Astrocyte of the cerebellum (primary cell): Measurements from ENCODE around the gene ANKRD22.

Experiments used
- DNase-seq: peaks from one replicate; pipeline ENCODE4 v3.0.0-alpha.2; 2011; ENCODE audit warnings: low read depth
- H3K4me3 ChIP-seq: 2 replicates; pipeline ENCODE4 v1.5.1; 2011; ENCODE audit warnings: mild to moderate bottlenecking, low read depth, low read length, moderate library complexity
- in situ Hi-C: cut with HindIII; loops from 2 replicates; pipeline ENCODE4 v1.10.0; 2017; ENCODE audit warnings: low sequenced_read_pairs
- TF ChIP-seq, protein P1 (sequence below): IDR thresholded peaks from 2 replicates; pipeline ENCODE4 v1.5.1; 2012; ENCODE audit warnings: low read length, low read depth, moderate library complexity, mild to moderate bottlenecking; ENCODE audit errors: missing control alignments

ANKRD22 gene

DNA sequence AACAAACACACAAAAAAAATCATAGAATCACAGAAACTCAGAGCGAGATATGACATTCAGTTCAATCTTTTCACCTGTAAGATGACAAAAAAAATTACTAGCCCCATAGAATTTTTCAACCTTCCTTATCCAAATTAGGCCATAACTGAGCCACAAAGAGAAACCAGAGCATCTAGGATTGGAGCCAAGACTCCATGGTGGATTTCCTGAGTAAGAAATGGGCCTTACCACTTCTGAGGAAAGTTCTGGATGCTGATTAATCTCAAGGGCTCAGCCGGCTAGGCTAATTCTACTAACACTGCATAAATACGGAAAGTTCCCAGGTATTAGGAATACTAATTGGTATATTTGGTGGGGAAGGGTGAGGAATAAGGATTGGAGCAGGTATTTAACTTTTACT, 32.4 kb downstream of the ANKRD22 start:
- in situ Hi-C loops: no loop called here
- DNase-seq: peak; percentile 92
- TF ChIP-seq, protein P1, sequence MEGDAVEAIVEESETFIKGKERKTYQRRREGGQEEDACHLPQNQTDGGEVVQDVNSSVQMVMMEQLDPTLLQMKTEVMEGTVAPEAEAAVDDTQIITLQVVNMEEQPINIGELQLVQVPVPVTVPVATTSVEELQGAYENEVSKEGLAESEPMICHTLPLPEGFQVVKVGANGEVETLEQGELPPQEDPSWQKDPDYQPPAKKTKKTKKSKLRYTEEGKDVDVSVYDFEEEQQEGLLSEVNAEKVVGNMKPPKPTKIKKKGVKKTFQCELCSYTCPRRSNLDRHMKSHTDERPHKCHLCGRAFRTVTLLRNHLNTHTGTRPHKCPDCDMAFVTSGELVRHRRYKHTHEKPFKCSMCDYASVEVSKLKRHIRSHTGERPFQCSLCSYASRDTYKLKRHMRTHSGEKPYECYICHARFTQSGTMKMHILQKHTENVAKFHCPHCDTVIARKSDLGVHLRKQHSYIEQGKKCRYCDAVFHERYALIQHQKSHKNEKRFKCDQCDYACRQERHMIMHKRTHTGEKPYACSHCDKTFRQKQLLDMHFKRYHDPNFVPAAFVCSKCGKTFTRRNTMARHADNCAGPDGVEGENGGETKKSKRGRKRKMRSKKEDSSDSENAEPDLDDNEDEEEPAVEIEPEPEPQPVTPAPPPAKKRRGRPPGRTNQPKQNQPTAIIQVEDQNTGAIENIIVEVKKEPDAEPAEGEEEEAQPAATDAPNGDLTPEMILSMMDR: no peak
- no peak overlapping the region for H3K4me3 ChIP-seq

DNA sequence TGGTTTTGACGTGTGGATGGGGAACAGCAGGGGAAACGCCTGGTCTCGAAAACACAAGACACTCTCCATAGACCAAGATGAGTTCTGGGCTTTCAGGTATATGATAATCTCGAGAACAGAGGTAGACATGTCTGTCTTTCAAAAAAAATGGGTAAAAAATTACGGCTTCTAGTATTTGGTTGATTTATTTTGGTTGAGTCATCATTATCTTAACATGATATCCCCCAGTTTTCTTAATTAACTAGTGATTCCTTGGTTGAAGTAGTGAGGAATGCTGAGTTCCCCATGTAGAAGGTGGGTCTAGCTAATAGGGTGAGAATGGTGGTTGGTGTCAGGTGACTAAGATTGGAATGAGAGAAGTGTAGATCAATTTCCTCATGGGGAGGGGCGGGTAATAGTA, 38.4 kb downstream of the ANKRD22 start:
- TF ChIP-seq, protein P1: no peak
- in situ Hi-C loops: no loop called here
- H3K4me3 ChIP-seq: no peak overlapping the region
- no peak for DNase-seq

DNA sequence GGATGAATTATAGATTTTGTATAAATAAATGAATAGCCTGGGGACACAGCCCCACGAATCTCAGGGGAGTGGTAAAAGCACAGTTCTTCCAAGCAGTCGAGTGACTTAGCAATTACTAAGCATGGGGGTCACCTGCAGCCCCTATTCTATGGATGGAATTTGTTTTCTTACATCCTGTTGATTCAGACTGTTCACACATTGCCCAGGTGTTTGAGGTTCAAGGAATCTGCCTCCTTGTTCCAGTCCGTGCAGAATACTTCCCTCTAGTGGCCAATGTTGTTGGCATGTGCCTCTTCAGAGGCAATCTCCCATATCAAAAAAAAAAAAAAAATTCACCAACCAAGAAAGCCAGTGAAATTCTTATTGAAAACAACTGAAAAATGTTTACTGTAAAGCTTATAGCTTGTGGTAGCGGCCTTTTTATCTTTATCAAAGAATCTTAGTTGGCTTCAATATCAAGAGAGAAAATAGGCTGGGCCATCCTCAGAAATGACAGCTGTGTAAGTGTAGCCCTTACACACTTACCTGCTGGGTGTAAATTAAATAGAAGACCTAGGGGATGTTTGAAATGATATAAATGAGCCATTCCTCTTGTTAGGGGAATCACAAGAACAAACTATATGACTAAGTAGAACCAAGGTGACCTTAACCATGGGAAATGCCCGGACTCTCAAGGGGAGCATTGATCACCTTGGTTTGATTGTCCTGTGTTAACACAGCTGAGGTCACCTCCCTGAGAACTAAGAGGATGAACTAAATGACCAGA, 41.3 kb downstream of the ANKRD22 start:
- no peak overlapping the region for H3K4me3 ChIP-seq
- DNase-seq: peak; percentile 47
- TF ChIP-seq, protein P1: peak; percentile 91
- in situ Hi-C loops: no loop called here

DNA sequence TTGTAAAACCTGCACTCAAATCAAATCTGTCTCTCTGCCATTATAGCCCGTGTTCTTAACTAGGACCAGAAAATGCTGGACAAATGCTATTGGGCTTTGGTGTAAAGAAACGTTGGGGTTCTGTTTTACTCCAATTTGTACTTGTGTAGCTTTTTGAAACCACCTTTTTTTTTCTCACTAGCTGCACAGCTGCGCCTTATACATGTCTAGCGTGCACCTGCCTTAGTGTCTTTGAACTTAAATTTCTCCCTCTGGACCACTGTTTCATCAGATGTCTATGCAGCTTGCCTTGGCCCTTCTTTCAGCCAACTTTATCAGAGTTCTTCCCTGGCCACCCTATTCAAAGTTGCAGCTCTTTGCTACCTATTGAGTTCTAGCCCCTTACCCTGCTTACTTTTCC, 42.0 kb downstream of the ANKRD22 start:
- in situ Hi-C loops: no loop called here

DNA sequence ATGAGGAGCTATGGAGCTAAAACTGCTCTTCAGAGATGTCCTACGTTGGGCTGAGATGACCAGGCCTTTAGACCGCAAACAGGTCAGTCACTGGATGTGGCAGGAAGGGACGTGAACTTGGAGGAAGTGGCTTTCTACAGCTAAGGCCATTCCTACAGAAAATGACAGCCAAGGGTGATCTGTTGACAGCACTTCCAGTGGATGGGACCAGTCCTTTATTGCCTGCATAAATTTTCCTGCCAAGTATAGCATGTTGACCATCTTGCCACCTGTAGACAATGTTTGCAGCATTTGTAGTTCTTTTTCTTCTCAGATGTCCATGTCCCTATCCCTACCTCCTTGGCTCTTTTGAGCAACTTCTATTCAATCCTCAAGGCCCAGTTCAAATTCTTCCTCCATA, 45.7 kb downstream of the ANKRD22 start:
- DNase-seq: no peak
- H3K4me3 ChIP-seq: no peak overlapping the region
- TF ChIP-seq, protein P1: no peak
- in situ Hi-C loops: no loop called here

More for the DNA sequence above, 42.0 kb downstream of the ANKRD22 start:
- no peak overlapping the region for H3K4me3 ChIP-seq
- TF ChIP-seq, protein P1: no peak
- DNase-seq: no peak

DNA sequence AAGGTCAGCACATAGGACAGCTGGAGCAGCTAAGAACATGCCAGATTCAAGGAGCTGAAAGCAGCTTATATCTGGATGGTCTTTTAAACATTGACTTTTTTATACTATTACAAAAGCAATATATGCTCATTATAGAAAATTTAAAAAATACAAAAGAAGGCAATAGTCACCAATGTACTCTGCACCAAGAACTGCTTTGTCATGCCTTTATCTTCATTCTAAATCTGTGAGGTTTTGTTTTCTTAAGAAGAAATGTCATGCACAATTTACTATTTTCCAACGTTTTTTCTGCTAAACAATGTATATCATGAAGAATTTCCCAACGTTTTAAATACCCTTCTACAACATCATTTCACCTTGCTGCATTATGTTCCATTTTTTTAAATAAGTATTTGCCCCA, 46.3 kb downstream of the ANKRD22 start:
- DNase-seq: no peak
- TF ChIP-seq, protein P1: no peak
- no peak overlapping the region for H3K4me3 ChIP-seq

More for the DNA sequence above, 46.3 kb downstream of the ANKRD22 start:
- in situ Hi-C loops: no loop called here
